PC-9 (cell line): ENCODE data around the gene FCGR2B.

Source experiments
- EZH2 ChIP-seq: fragments of 200-600 bp; sonication (generic); IDR thresholded peaks from 2 replicates; pipeline ENCODE4 v1.8.0; 2017; ENCODE audit warnings: antibody characterized with exemption, low read depth
- TF ChIP-seq, protein P1 (sequence below): fragments of 200-600 bp; sonication (generic); conservative IDR thresholded peaks from 2 replicates; pipeline ENCODE4 v1.6.1; 2017; ENCODE audit warnings: mixed run types, antibody characterized with exemption, mild to moderate bottlenecking, moderate library complexity

GRCh38 chr1:161707503-161707902, 44.6 kb downstream of the FCGR2B start:
- TF ChIP-seq, protein P1, sequence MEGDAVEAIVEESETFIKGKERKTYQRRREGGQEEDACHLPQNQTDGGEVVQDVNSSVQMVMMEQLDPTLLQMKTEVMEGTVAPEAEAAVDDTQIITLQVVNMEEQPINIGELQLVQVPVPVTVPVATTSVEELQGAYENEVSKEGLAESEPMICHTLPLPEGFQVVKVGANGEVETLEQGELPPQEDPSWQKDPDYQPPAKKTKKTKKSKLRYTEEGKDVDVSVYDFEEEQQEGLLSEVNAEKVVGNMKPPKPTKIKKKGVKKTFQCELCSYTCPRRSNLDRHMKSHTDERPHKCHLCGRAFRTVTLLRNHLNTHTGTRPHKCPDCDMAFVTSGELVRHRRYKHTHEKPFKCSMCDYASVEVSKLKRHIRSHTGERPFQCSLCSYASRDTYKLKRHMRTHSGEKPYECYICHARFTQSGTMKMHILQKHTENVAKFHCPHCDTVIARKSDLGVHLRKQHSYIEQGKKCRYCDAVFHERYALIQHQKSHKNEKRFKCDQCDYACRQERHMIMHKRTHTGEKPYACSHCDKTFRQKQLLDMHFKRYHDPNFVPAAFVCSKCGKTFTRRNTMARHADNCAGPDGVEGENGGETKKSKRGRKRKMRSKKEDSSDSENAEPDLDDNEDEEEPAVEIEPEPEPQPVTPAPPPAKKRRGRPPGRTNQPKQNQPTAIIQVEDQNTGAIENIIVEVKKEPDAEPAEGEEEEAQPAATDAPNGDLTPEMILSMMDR: no peak
- no peak for TF ChIP-seq EZH2
